ENCODE results near the gene KIRREL2.
"Not testable (repeated sequence)": the region's sequence is repeated elsewhere in the genome, so short reads cannot be mapped to it uniquely, and the experiment has no call there.

Gene KIRREL2

GRCh38 chr19:35868823-35869326 is 12.2 kb downstream of the KIRREL2 start:
- no peak for DNase-seq

- peak; percentile 34 to 95 (median 82) for DNase-seq
Observed at GRCh38 chr19:35869327-35870123, 12.8 kb downstream of the KIRREL2 start.

GRCh38 chr19:35870124-35870736 is 13.5 kb downstream of the KIRREL2 start:
- DNase-seq: peak in 8 of 56 donors; percentile 37 to 73 (median 58)

GRCh38 chr19:35870798-35871197 is 14.1 kb downstream of the KIRREL2 start:
- no peak for DNase-seq

- DNase-seq: no peak
Observed at GRCh38 chr19:35871611-35872010, 14.9 kb downstream of the KIRREL2 start.

- DNase-seq: no peak
Observed at GRCh38 chr19:35872180-35872579, 15.5 kb downstream of the KIRREL2 start.

GRCh38 chr19:35874392-35874930 is 17.8 kb downstream of the KIRREL2 start:
- DNase-seq: no peak

- DNase-seq: peak in 1 of 56 donors; percentile 12
Observed at GRCh38 chr19:35879068-35879467, 22.4 kb downstream of the KIRREL2 start.

- peak in 52 of 56 donors; percentile 22 to 87 (median 58) for DNase-seq
Observed at GRCh38 chr19:35879770-35880317, 23.1 kb downstream of the KIRREL2 start.

GRCh38 chr19:35882114-35882832 is 25.6 kb downstream of the KIRREL2 start:
- DNase-seq: peak in 13 of 56 donors; percentile 8 to 58 (median 26)

GRCh38 chr19:35883882-35884281 is 27.2 kb downstream of the KIRREL2 start:
- no peak for DNase-seq

GRCh38 chr19:35885225-35885738 is 28.6 kb downstream of the KIRREL2 start:
- DNase-seq: no peak

GRCh38 chr19:35885904-35886303 is 29.2 kb downstream of the KIRREL2 start:
- no peak for DNase-seq

GRCh38 chr19:35887197-35887596 is 30.5 kb downstream of the KIRREL2 start:
- no peak for DNase-seq

GRCh38 chr19:35888398-35888797 is 31.7 kb downstream of the KIRREL2 start:
- DNase-seq: no peak

- no peak for DNase-seq
Observed at GRCh38 chr19:35889370-35890112, 32.8 kb downstream of the KIRREL2 start.

- no peak for DNase-seq
Observed at GRCh38 chr19:35890113-35890650, 33.5 kb downstream of the KIRREL2 start.

- DNase-seq: not testable (repeated sequence)
Observed at GRCh38 chr19:35891819-35892218, 35.1 kb downstream of the KIRREL2 start.

- no peak for DNase-seq
Observed at GRCh38 chr19:35894342-35894741, 37.6 kb downstream of the KIRREL2 start.

Data from nucleus accumbens (tissue), 56 donors.